Ishikawa (cell line): Measurements from ENCODE around the gene LETM1.

Source experiments
- CEBPB ChIP-seq: IDR thresholded peaks from 2 replicates; pipeline ENCODE4 v1.6.1; 2012
- CREB1 ChIP-seq: IDR thresholded peaks from 2 replicates; pipeline ENCODE4 v1.6.1; 2012; ENCODE audit warnings: low read depth
- EGR1 ChIP-seq: IDR thresholded peaks from 2 replicates; pipeline ENCODE4 v1.6.1; 2012
- EP300 ChIP-seq: IDR thresholded peaks from 2 replicates; pipeline ENCODE4 v1.6.1; 2012; ENCODE audit warnings: borderline replicate concordance
- FOXM1 ChIP-seq: IDR thresholded peaks from 2 replicates; pipeline ENCODE4 v1.6.1; 2012; ENCODE audit warnings: low read depth, borderline replicate concordance
- MAX ChIP-seq: IDR thresholded peaks from 2 replicates; pipeline ENCODE4 v1.6.1; 2012
- NFIC ChIP-seq: IDR thresholded peaks from 2 replicates; pipeline ENCODE4 v1.6.1; 2012
- RAD21 ChIP-seq: IDR thresholded peaks from 2 replicates; pipeline ENCODE4 v1.6.1; 2012; ENCODE audit warnings: low read depth
- REST ChIP-seq: IDR thresholded peaks from 2 replicates; pipeline ENCODE4 v1.6.1; 2012; ENCODE audit warnings: low read depth, mild to moderate bottlenecking
- TAF1 ChIP-seq: IDR thresholded peaks from 2 replicates; pipeline ENCODE4 v1.6.1; 2012; ENCODE audit warnings: low read depth, mild to moderate bottlenecking
- TCF12 ChIP-seq: IDR thresholded peaks from 2 replicates; pipeline ENCODE4 v1.6.1; 2012; ENCODE audit warnings: low read depth
- TEAD4 ChIP-seq: IDR thresholded peaks from 2 replicates; pipeline ENCODE4 v1.6.1; 2012
- USF1 ChIP-seq: IDR thresholded peaks from 2 replicates; pipeline ENCODE4 v1.6.1; 2012
- YY1 ChIP-seq: IDR thresholded peaks from 2 replicates; pipeline ENCODE4 v1.6.1; 2012; ENCODE audit warnings: low read depth
- ZBTB7A ChIP-seq: IDR thresholded peaks from 2 replicates; pipeline ENCODE4 v1.6.1; 2012; ENCODE audit warnings: low read depth

LETM1 gene

GRCh38 chr4:1900624-1901023 lies 44.7 kb upstream of the LETM1 start:
- TF ChIP-seq EGR1 = no peak
- TF ChIP-seq CEBPB = no peak
- TF ChIP-seq TAF1 = no peak
- no peak for TF ChIP-seq RAD21
- no peak for TF ChIP-seq USF1
- no peak for TF ChIP-seq TCF12
- TF ChIP-seq NFIC = no peak
- no peak for TF ChIP-seq REST
- no peak for TF ChIP-seq EP300
- no peak for TF ChIP-seq CREB1
- no peak for TF ChIP-seq TEAD4
- no peak for TF ChIP-seq ZBTB7A
- no peak for TF ChIP-seq FOXM1
- no peak for TF ChIP-seq YY1
- TF ChIP-seq MAX = no peak

- TF ChIP-seq ZBTB7A (no peak), NFIC (peak; percentile 49)
Observed at GRCh38 chr4:1900087-1900433, 44.1 kb upstream of the LETM1 start.

GRCh38 chr4:1899149-1900086 lies 43.5 kb upstream of the LETM1 start:
- TF ChIP-seq ZBTB7A (no peak), CREB1 (no peak), TAF1 (no peak), FOXM1 (no peak), CEBPB (no peak), RAD21 (peak; percentile 58), MAX (no peak)

GRCh38 chr4:1898681-1899080 lies 42.7 kb upstream of the LETM1 start:
- TF ChIP-seq RAD21 (no peak), EP300 (no peak), NFIC (no peak), EGR1 (no peak), TEAD4 (no peak), REST (no peak), ZBTB7A (no peak)

- TF ChIP-seq NFIC (no peak), CEBPB (no peak), CREB1 (no peak), USF1 (no peak), REST (no peak), YY1 (no peak), EGR1 (no peak), MAX (no peak), TCF12 (no peak), TAF1 (no peak), FOXM1 (no peak), EP300 (no peak)
Observed at GRCh38 chr4:1898007-1898406, 42.1 kb upstream of the LETM1 start.
